Measurements from ENCODE around the gene SCLY. TPM values are rescaled to one million over a fixed set of nuclear protein-coding genes. Genes with fewer than 3 reads are reported as not detected.
A peak's percentile ranks its signal among the peaks of the same experiment; 100 is the strongest.

SCLY gene
- total and polyA plus RNA-seq, 10 donors = 5.8 to 22.7 (median 14.6) TPM

DNA sequence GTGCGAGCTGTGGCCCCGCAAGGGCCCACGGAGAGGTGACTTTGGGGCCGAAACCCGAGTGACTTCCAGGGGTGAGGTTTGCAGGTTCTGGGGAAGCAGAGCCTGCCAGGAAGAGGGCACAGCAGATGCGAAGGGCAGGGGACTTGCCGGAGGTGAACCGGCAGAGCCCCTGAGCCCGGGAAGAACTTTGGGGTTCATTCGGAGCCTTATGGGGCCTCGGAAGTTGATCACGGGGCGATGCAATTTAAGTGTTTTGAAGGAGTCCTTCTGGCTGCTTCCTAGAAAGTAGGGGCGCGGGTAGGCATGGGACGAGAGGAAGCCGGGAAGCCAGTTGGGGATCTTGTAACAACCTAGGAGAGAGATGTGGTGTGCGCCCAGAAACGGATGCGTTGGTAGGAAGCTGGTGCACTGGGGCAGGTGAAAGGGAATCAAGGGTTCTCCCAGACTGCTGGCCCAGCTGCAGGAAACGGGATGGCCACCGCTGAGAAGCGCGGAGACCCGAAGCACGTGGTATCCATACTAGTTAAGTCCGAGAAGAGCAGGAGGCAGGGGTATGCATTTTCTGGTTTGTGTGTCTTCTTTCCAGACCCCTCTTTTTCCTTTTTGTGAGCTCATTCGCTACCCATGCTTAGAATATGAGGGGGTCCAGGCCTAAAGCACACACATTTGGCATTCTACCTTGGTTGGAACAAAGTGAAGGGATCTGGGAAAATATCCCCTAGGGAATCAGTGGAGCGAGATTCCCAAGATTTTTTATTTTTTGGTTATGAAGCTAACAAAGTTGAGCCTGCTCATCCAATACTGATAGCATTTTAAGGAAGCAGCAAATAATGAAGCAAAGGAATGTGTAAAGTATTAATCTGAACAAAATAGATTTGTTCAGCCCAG is 758 bp downstream of the SCLY start:
- Histone ChIP-seq H3K27ac (peak overlapping the region in 7 of 8 donors; percentile 74 to 94 (median 90)), H3K36me3 (peaks cover 0 to 26% (median 13%) of the 10 kb centered on the region in 6 donors), H3K4me3 (peak overlapping the region; percentile 82 to 97 (median 94)), H3K27me3 (replicated peaks in 1 of 7) (peaks cover 0 to 7% (median 0%) of the 10 kb centered on the region in 7 donors), H3K4me1 (peaks cover 0 to 30% (median 21%) of the 10 kb centered on the region in 6 donors), H3K9me3 (no peaks in the 10 kb centered on the region)
- WGBS, 5 donors = 3 to 7% (median 5%) methylated on average over 28 to 29 of the region's 29 CpGs
- DNase-seq = peak; percentile 80
- no peak for TF ChIP-seq CTCF (IDR thresholded peaks at IDR 0.05 in 8 of 11, conservative IDR thresholded peaks at IDR 0.05 in 3 of 11)
- intact Hi-C loops (cut with DNase I; ENCODE audit: low total_unique reads) = no loop called here

DNA sequence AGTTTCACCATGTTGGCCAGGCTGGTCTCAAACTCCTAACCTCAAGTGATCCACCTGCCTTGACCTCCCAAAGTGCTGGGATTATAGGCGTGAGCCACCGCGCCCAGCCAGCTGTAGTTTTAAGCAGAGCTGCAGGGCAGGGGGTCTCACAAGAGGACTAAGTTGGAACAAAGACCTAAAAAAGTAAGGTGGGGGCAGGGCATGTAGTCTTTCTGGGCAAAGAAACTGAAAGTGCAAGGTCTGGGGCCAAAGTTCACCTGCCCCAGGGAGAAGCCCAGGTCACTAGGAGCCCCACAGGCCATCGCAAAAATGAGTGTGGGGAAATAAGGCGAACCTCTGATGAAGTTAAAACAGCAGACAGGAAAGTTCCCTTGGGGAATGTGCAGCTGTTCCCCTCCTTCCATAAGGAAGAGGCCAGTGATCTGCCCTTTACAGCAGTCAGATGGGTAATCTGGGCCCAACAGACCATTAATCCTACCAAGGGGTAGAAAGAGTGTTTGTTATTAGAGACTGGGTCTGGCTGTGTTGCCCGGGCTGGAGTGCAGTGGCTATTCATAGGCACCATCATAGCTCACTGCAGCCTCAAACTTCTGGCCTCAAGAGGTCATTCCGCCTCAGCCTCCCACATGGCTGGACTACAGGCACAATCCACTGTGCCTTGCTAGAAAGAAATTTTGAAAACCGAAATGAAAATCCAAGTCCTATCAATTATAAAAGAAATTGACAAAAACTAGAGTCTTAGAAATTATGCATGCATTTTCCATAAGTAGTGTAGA is 2.8 kb downstream of the SCLY start:
- no peak overlapping the region for H3K4me3 ChIP-seq

GRCh38 chr2:238064376-238064775 is 3.6 kb downstream of the SCLY start:
- WGBS, 5 donors = 84 to 90% (median 87%) methylated on average over 7 of the region's 7 CpGs
- TF ChIP-seq CTCF (IDR thresholded peaks at IDR 0.05 in 8 of 11, conservative IDR thresholded peaks at IDR 0.05 in 3 of 11) (no peak), POLR2A (IDR thresholded peaks at IDR 0.05) (no peak), POLR2AphosphoS5 (IDR thresholded peaks at IDR 0.05) (no peak)

More for the DNA sequence above, 2.8 kb downstream of the SCLY start:
- H3K27ac ChIP-seq = no peak overlapping the region
- intact Hi-C loops (cut with DNase I; ENCODE audit: low total_unique reads) = no loop called here
- H3K9me3 ChIP-seq = no peaks in the 10 kb centered on the region
- H3K36me3 ChIP-seq = peaks cover 0 to 47% (median 23%) of the 10 kb centered on the region in 6 donors
- H3K27me3 ChIP-seq (replicated peaks in 1 of 7) = no peaks in the 10 kb centered on the region
- no peak for TF ChIP-seq CTCF (IDR thresholded peaks at IDR 0.05 in 8 of 11, conservative IDR thresholded peaks at IDR 0.05 in 3 of 11)
- H3K4me1 ChIP-seq = peaks cover 0 to 30% (median 21%) of the 10 kb centered on the region in 6 donors
- no peak for DNase-seq
- 91 to 97% (median 96%) methylated on average over 8 of the region's 8 CpGs for WGBS, 5 donors

More at GRCh38 chr2:238064376-238064775, 3.6 kb downstream of the SCLY start:
- intact Hi-C loops (cut with DNase I; ENCODE audit: low total_unique reads) = no loop called here
- H3K36me3 ChIP-seq = peaks cover 0 to 54% (median 27%) of the 10 kb centered on the region in 6 donors
- no peaks in the 10 kb centered on the region for H3K27me3 ChIP-seq (replicated peaks in 1 of 7)
- H3K4me3 ChIP-seq = no peak overlapping the region
- no peak overlapping the region for H3K27ac ChIP-seq
- no peaks in the 10 kb centered on the region for H3K9me3 ChIP-seq
- H3K4me1 ChIP-seq = peaks cover 0 to 34% (median 22%) of the 10 kb centered on the region in 6 donors
- DNase-seq = no peak

Data from spleen (tissue), 11 donors.